GM19193 (cell line): ENCODE measurements around the gene PHYKPL.

Experiments used
- POLR2A ChIP-seq: IDR thresholded peaks from 4 replicates; pipeline ENCODE4 v1.6.1; 2011; ENCODE audit not compliant: insufficient read depth, insufficient read length; ENCODE audit errors: extremely low read depth

Gene PHYKPL

GRCh38 chr5:178232124-178232919 is at the start of gene PHYKPL:
Gene PHYKPL (minus strand): TSS chr5:178232802. CDS start chr5:178232550, 252 bp downstream.
- TF ChIP-seq POLR2A = peak; percentile 70

GRCh38 chr5:178282391-178282790 is 49.8 kb upstream of the PHYKPL start:
- TF ChIP-seq POLR2A = no peak

GRCh38 chr5:178281331-178281730 is 48.7 kb upstream of the PHYKPL start:
- TF ChIP-seq POLR2A = no peak

- no peak for TF ChIP-seq POLR2A
Observed at GRCh38 chr5:178280631-178281030, 48.0 kb upstream of the PHYKPL start.

GRCh38 chr5:178279723-178280438 is 47.3 kb upstream of the PHYKPL start:
- TF ChIP-seq POLR2A = no peak

GRCh38 chr5:178279026-178279722 is 46.6 kb upstream of the PHYKPL start:
- no peak for TF ChIP-seq POLR2A

GRCh38 chr5:178278358-178279023 is 45.9 kb upstream of the PHYKPL start:
- no peak for TF ChIP-seq POLR2A

GRCh38 chr5:178277866-178278265 is 45.3 kb upstream of the PHYKPL start:
- TF ChIP-seq POLR2A = no peak

- TF ChIP-seq POLR2A = no peak
Observed at GRCh38 chr5:178277346-178277745, 44.7 kb upstream of the PHYKPL start.

GRCh38 chr5:178274781-178275537 is 42.4 kb upstream of the PHYKPL start:
- TF ChIP-seq POLR2A = no peak

- no peak for TF ChIP-seq POLR2A
Observed at GRCh38 chr5:178273665-178274541, 41.3 kb upstream of the PHYKPL start.

GRCh38 chr5:178273041-178273440 is 40.4 kb upstream of the PHYKPL start:
- TF ChIP-seq POLR2A = no peak

GRCh38 chr5:178272591-178272990 is 40.0 kb upstream of the PHYKPL start:
- no peak for TF ChIP-seq POLR2A
